Epithelial cell of esophagus (primary cell): ENCODE measurements around the gene TLK1.

Experiments used
- DNase-seq: peaks from one replicate; pipeline ENCODE4 v3.0.0; 2010; ENCODE audit warnings: low read depth
- H3K4me3 ChIP-seq: 2 replicates; pipeline ENCODE4 v1.5.1; 2011; ENCODE audit warnings: mild to moderate bottlenecking, low read length, control low read depth
- CTCF ChIP-seq: IDR thresholded peaks from 2 replicates; pipeline ENCODE4 v1.5.1; 2011; ENCODE audit warnings: low read depth, mild to moderate bottlenecking, low read length, control low read depth, inconsistent platforms; ENCODE audit not compliant: insufficient read depth; ENCODE audit errors: missing control alignments

TLK1 gene

GRCh38 chr2:170974304-170974993 is 186.2 kb downstream of the TLK1 start:
- no peak for TF ChIP-seq CTCF
- peak; percentile 48 for DNase-seq
- peak overlapping the region; percentile 65 for H3K4me3 ChIP-seq

- peak overlapping the region; percentile 65 for H3K4me3 ChIP-seq
- peak; percentile 59 for TF ChIP-seq CTCF
- peak; percentile 85 for DNase-seq
Measured at GRCh38 chr2:170973492-170974303, 187.0 kb downstream of the TLK1 start.

GRCh38 chr2:170973225-170973491 is 187.5 kb downstream of the TLK1 start:
- H3K4me3 ChIP-seq, result peak overlapping the region; percentile 42
- DNase-seq, result no peak
- TF ChIP-seq CTCF, result no peak

- peak overlapping the region; percentile 42 for H3K4me3 ChIP-seq
- no peak for TF ChIP-seq CTCF
- no peak for DNase-seq
Measured at GRCh38 chr2:170972296-170973224, 188.1 kb downstream of the TLK1 start.

GRCh38 chr2:170971071-170971470 is 189.6 kb downstream of the TLK1 start:
- no peak for TF ChIP-seq CTCF
- DNase-seq, result no peak
- H3K4me3 ChIP-seq, result no peak overlapping the region

GRCh38 chr2:170969872-170970496 is 190.7 kb downstream of the TLK1 start:
- no peak for TF ChIP-seq CTCF
- H3K4me3 ChIP-seq, result no peak overlapping the region
- no peak for DNase-seq
